Activated naive CD4-positive, alpha-beta T cell (primary cell): ENCODE data around the gene ZC3HAV1.
"Not testable (repeated sequence)": the region's sequence is repeated elsewhere in the genome, so short reads cannot be mapped to it uniquely, and the experiment has no call there.

Source experiments
- DNase-seq, 4 experiments: peaks; one replicate each; lab custom pipeline; 2025; lab: John Stamatoyannopoulos, UW

Gene ZC3HAV1

GRCh38 chr7:139086454-139086853 lies 23.1 kb downstream of the ZC3HAV1 start:
- DNase-seq = no peak

- DNase-seq = no peak
Measured at GRCh38 chr7:139084709-139085108, 24.8 kb downstream of the ZC3HAV1 start.

GRCh38 chr7:139081584-139081983 lies 27.9 kb downstream of the ZC3HAV1 start:
- no peak for DNase-seq

GRCh38 chr7:139080905-139081304 lies 28.6 kb downstream of the ZC3HAV1 start:
- no peak for DNase-seq

GRCh38 chr7:139079861-139080260 lies 29.7 kb downstream of the ZC3HAV1 start:
- DNase-seq = no peak

GRCh38 chr7:139078911-139079310 lies 30.6 kb downstream of the ZC3HAV1 start:
- DNase-seq = no peak

- DNase-seq = no peak
Measured at GRCh38 chr7:139078399-139078798, 31.1 kb downstream of the ZC3HAV1 start.

GRCh38 chr7:139077706-139078105 lies 31.8 kb downstream of the ZC3HAV1 start:
- DNase-seq = not testable (repeated sequence)

- DNase-seq = no peak
Measured at GRCh38 chr7:139075871-139076686, 33.4 kb downstream of the ZC3HAV1 start.

GRCh38 chr7:139075031-139075652 lies 34.4 kb downstream of the ZC3HAV1 start:
- DNase-seq = peak in 2 of 4 experiments; percentile 24 to 37

GRCh38 chr7:139072796-139073195 lies 36.7 kb downstream of the ZC3HAV1 start:
- DNase-seq = no peak

GRCh38 chr7:139071680-139072079 lies 37.8 kb downstream of the ZC3HAV1 start:
- DNase-seq = no peak

GRCh38 chr7:139068544-139069399 lies 40.7 kb downstream of the ZC3HAV1 start:
- DNase-seq = no peak

GRCh38 chr7:139066315-139066714 lies 43.2 kb downstream of the ZC3HAV1 start:
- no peak for DNase-seq

- no peak for DNase-seq
Measured at GRCh38 chr7:139065323-139065722, 44.2 kb downstream of the ZC3HAV1 start.

GRCh38 chr7:139061416-139061815 lies 48.1 kb downstream of the ZC3HAV1 start:
- DNase-seq = no peak

- DNase-seq = no peak
Measured at GRCh38 chr7:139060695-139061237, 48.8 kb downstream of the ZC3HAV1 start.

GRCh38 chr7:139059905-139060304 lies 49.6 kb downstream of the ZC3HAV1 start:
- no peak for DNase-seq

GRCh38 chr7:139058943-139059342 lies 50.6 kb downstream of the ZC3HAV1 start:
- no peak for DNase-seq

- no peak for DNase-seq
Measured at GRCh38 chr7:139055674-139056073, 53.8 kb downstream of the ZC3HAV1 start.

GRCh38 chr7:139054656-139055055 lies 54.9 kb downstream of the ZC3HAV1 start:
- DNase-seq = not testable (repeated sequence)

GRCh38 chr7:139054101-139054500 lies 55.4 kb downstream of the ZC3HAV1 start:
- no peak for DNase-seq
